Central memory CD4-positive, alpha-beta T cell (primary cell): Measurements from ENCODE around the gene PYGO2.
"Not testable (repeated sequence)": the region's sequence is repeated elsewhere in the genome, so short reads cannot be mapped to it uniquely, and the experiment has no call there.

Experiments used
- DNase-seq: peaks from one replicate; pipeline ENCODE4 v3.0.0; 2022

The PYGO2 gene

GRCh38 chr1:154977762-154978161 lies 16.2 kb upstream of the PYGO2 start:
- DNase-seq = not testable (repeated sequence)

GRCh38 chr1:154975409-154976059 lies 14.0 kb upstream of the PYGO2 start:
- no peak for DNase-seq

- peak; percentile 96 for DNase-seq
These were observed 13.3 kb upstream of the PYGO2 start for GRCh38 chr1:154974808-154975408.

GRCh38 chr1:154974102-154974807 lies 12.7 kb upstream of the PYGO2 start, which contains the start of gene CKS1B:
Gene CKS1B (plus strand): TSS chr1:154974681. CDS start chr1:154974746, 65 bp downstream.
- DNase-seq = peak; percentile 98

- DNase-seq = peak; percentile 85
These were observed 11.9 kb upstream of the PYGO2 start for GRCh38 chr1:154973344-154974101.

GRCh38 chr1:154972517-154973343 lies 11.1 kb upstream of the PYGO2 start:
- DNase-seq = no peak

GRCh38 chr1:154972213-154972516 lies 10.6 kb upstream of the PYGO2 start:
- no peak for DNase-seq

GRCh38 chr1:154971341-154971998 lies 9.9 kb upstream of the PYGO2 start:
- no peak for DNase-seq

- DNase-seq = no peak
These were observed 9.2 kb upstream of the PYGO2 start, which contains the start of gene SHC1 for GRCh38 chr1:154970631-154971340. Gene SHC1 (minus strand): TSS chr1:154970747. CDS start chr1:154970526, 221 bp downstream.

- DNase-seq = no peak
These were observed 8.4 kb upstream of the PYGO2 start for GRCh38 chr1:154969860-154970452.

- no peak for DNase-seq
These were observed 7.7 kb upstream of the PYGO2 start for GRCh38 chr1:154969246-154969645.

GRCh38 chr1:154968731-154969130 lies 7.1 kb upstream of the PYGO2 start:
- DNase-seq = no peak

- DNase-seq = no peak
These were observed 5.9 kb upstream of the PYGO2 start for GRCh38 chr1:154967331-154967950.

GRCh38 chr1:154966111-154966510 lies 4.5 kb upstream of the PYGO2 start:
- DNase-seq = no peak

- no peak for DNase-seq
These were observed 2.8 kb upstream of the PYGO2 start for GRCh38 chr1:154964359-154964758.

GRCh38 chr1:154963643-154964042 lies 2.1 kb upstream of the PYGO2 start:
- no peak for DNase-seq

- no peak for DNase-seq
These were observed 1.3 kb upstream of the PYGO2 start for GRCh38 chr1:154962795-154963330.

GRCh38 chr1:154962156-154962749 lies 671 bp upstream of the PYGO2 start:
- DNase-seq = no peak

GRCh38 chr1:154960446-154961136 lies 991 bp downstream of the PYGO2 start:
- no peak for DNase-seq
